Suprapubic skin (tissue), 4 donors: ENCODE data around the gene RDX. TPM values are rescaled to one million over a fixed set of nuclear protein-coding genes. Genes with fewer than 3 reads are reported as not detected.

Source experiments
- DNase-seq, 2 donors: peaks; one replicate each; pipeline ENCODE4 v3.0.0-alpha.2; 2019; ENCODE audit warnings: low spot score in 2 of 2
- H3K27ac ChIP-seq: fragments of 200-600 bp; sonication (generic); one replicate; pipeline ENCODE4 v1.5.1; 2019
- H3K27me3 ChIP-seq: fragments of 200-600 bp; sonication (generic); one replicate; pipeline ENCODE4 v1.5.1; 2019
- H3K36me3 ChIP-seq: fragments of 200-600 bp; sonication (generic); one replicate; pipeline ENCODE4 v1.5.1; 2019
- H3K4me1 ChIP-seq: fragments of 200-600 bp; sonication (generic); one replicate; pipeline ENCODE4 v1.5.1; 2019
- H3K4me3 ChIP-seq: fragments of 200-600 bp; sonication (generic); one replicate; pipeline ENCODE4 v1.5.1; 2019; ENCODE audit warnings: mild to moderate bottlenecking
- H3K9me3 ChIP-seq: fragments of 200-600 bp; sonication (generic); one replicate; pipeline ENCODE4 v1.5.1; 2019
- CTCF ChIP-seq, 2 donors: fragments of 200-600 bp in 1 of 2; fragments of 450-650 bp in 1 of 2; sonication (generic) in 1 of 2; IDR thresholded peaks; one replicate each; pipeline ENCODE4 v1.5.1; 2016 to 2019; ENCODE audit warnings: antibody characterized with exemption in 2 of 2, mild to moderate bottlenecking in 1 of 2, moderate library complexity in 1 of 2
- EP300 ChIP-seq: sonication (generic); formaldehyde crosslinking; IDR thresholded peaks from one replicate; pipeline ENCODE4 v1.6.1; 2017; ENCODE audit warnings: antibody characterized with exemption
- POLR2A ChIP-seq, 2 donors: fragments of 450-650 bp; IDR thresholded peaks; one replicate each; pipeline ENCODE4 v1.6.1; 2017; ENCODE audit warnings: antibody characterized with exemption in 2 of 2, mild to moderate bottlenecking in 2 of 2, moderate library complexity in 2 of 2
- POLR2AphosphoS5 ChIP-seq, 3 donors: sonication (generic); formaldehyde crosslinking; IDR thresholded peaks; one replicate each; pipeline ENCODE4 v1.6.1; 2017; ENCODE audit warnings: antibody characterized with exemption in 3 of 3
- WGBS: methylation state at CpG from one replicate; pipeline ENCODE4 v1.1.5; 2018; 5-methylcytosine and 5-hydroxymethylcytosine counted together
- total RNA-seq, 4 donors: library from RNA; depleted of rRNA; stranded (reverse); fragments of >200 nt; gene quantifications; one replicate each; pipeline ENCODE4 v1.1.0, GENCODE V29; 2016

The RDX gene
- total RNA-seq, 4 donors from 2014 or later: 24.8 to 46.4 (median 38.3) TPM

GRCh38 chr11:110268441-110268840 is 28.0 kb downstream of the RDX start:
- Histone ChIP-seq H3K4me1 (peaks cover 6% of the 10 kb centered on the region), H3K36me3 (peaks cover 49% of the 10 kb centered on the region), H3K27me3 (no peaks in the 10 kb centered on the region), H3K9me3 (no peaks in the 10 kb centered on the region), H3K4me3 (no peak overlapping the region), H3K27ac (no peak overlapping the region)
- WGBS: 96% methylated on average over 1 of the region's 1 CpG
- DNase-seq: no peak
- TF ChIP-seq CTCF (IDR thresholded peaks at IDR 0.05) (no peak), POLR2A (IDR thresholded peaks at IDR 0.05) (no peak), EP300 (no peak), POLR2AphosphoS5 (IDR thresholded peaks at IDR 0.05) (no peak)

- Histone ChIP-seq H3K9me3 (no peaks in the 10 kb centered on the region), H3K27ac (no peak overlapping the region), H3K4me3 (no peak overlapping the region), H3K36me3 (peaks cover 41% of the 10 kb centered on the region), H3K4me1 (no peaks in the 10 kb centered on the region), H3K27me3 (no peaks in the 10 kb centered on the region)
- DNase-seq: no peak
- WGBS: 88% methylated on average over 6 of the region's 6 CpGs
- TF ChIP-seq EP300 (no peak), POLR2AphosphoS5 (IDR thresholded peaks at IDR 0.05) (no peak)
These were observed 34.4 kb downstream of the RDX start for GRCh38 chr11:110262072-110262403.

- no peak for TF ChIP-seq POLR2A (IDR thresholded peaks at IDR 0.05)
- no peak for TF ChIP-seq POLR2AphosphoS5 (IDR thresholded peaks at IDR 0.05)
- no peak for TF ChIP-seq CTCF (IDR thresholded peaks at IDR 0.05)
- TF ChIP-seq EP300: no peak
- H3K27ac ChIP-seq: no peak overlapping the region
- no peak overlapping the region for H3K4me3 ChIP-seq
- WGBS: 96% methylated on average over 2 of the region's 2 CpGs
- H3K36me3 ChIP-seq: peaks cover 47% of the 10 kb centered on the region
- H3K9me3 ChIP-seq: no peaks in the 10 kb centered on the region
- no peak for DNase-seq
- H3K27me3 ChIP-seq: no peaks in the 10 kb centered on the region
- no peaks in the 10 kb centered on the region for H3K4me1 ChIP-seq
These were observed 35.0 kb downstream of the RDX start for GRCh38 chr11:110261195-110262071.

- Histone ChIP-seq H3K27me3 (no peaks in the 10 kb centered on the region), H3K36me3 (peaks cover 39% of the 10 kb centered on the region), H3K4me1 (peaks cover 10% of the 10 kb centered on the region), H3K9me3 (no peaks in the 10 kb centered on the region), H3K4me3 (no peak overlapping the region), H3K27ac (no peak overlapping the region)
- WGBS: 74% methylated on average over 3 of the region's 3 CpGs
- TF ChIP-seq EP300 (no peak), POLR2A (IDR thresholded peaks at IDR 0.05) (no peak), CTCF (IDR thresholded peaks at IDR 0.05) (no peak), POLR2AphosphoS5 (IDR thresholded peaks at IDR 0.05) (no peak)
- no peak for DNase-seq
These were observed 42.9 kb downstream of the RDX start for GRCh38 chr11:110253525-110253924.

GRCh38 chr11:110251836-110252235 is 44.6 kb downstream of the RDX start:
- peaks cover 10% of the 10 kb centered on the region for H3K4me1 ChIP-seq
- 40% methylated on average over 1 of the region's 1 CpG for WGBS
- peaks cover 42% of the 10 kb centered on the region for H3K36me3 ChIP-seq
- no peak overlapping the region for H3K4me3 ChIP-seq
- no peak for DNase-seq
- TF ChIP-seq POLR2A (IDR thresholded peaks at IDR 0.05) (no peak), POLR2AphosphoS5 (IDR thresholded peaks at IDR 0.05) (no peak), EP300 (no peak), CTCF (IDR thresholded peaks at IDR 0.05) (no peak)
- no peaks in the 10 kb centered on the region for H3K27me3 ChIP-seq
- no peak overlapping the region for H3K27ac ChIP-seq
- no peaks in the 10 kb centered on the region for H3K9me3 ChIP-seq
